GM04504 (cell line): ENCODE measurements around the gene TPMT.

ENCODE experiments used
- DNase-seq: peaks from one replicate; pipeline ENCODE4 v3.0.0-alpha.2; 2012; ENCODE audit warnings: low read depth

The TPMT gene

DNA sequence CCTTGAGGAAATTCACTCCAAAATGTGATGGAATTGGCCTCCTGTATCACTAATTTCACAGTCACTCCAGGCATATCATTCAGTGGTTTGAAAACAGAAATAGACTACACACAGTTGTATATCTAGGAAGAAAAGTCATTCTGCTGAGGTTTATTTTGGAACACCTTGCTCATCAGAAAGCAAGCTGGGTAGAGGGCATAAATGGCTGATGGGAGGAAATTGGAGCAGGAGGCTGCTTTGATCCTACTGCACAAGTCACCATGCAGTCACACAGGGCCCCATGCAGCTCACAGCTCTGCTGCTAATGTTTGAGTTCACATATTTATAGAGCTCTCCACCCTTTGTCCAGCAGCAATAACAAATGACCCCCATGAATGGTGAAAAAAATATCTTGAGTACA is 44.7 kb downstream of the TPMT start:
- DNase-seq, result no peak

- DNase-seq, result no peak
These were observed 47.8 kb downstream of the TPMT start for GRCh38 chr6:18107061-18107460.

DNA sequence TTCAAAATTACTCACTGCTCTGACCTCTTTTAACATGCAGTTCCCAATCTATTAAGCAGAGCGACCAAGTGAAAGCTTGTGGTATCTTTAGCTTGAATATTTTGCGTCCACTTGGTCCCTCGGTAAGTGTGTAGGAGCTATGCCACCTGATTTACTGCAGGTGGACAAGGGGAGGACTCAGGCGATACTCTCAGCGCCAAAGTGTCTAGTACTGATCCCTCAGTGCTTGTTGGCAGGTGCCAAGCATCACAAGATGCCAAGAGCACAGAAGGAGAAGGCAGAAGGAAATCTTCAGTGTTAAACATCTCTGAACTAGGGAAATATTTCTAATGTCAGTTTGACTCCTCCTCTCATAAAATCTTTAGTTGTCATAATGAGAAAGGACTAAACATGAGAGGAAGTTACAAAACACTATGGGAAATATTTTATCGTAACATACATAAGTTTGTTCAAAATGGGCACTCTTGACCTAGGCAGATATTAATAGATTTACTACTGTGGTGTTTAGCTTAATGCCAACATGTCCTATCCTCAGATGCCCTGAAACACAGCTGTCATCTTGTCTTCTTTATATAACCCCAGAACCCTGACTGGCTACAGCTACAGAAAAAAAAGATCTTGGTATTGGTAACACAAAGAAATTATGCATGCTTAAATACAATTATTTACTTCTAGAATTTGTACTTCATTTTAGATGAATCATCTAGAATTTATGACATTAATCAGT is 51.9 kb downstream of the TPMT start:
- DNase-seq, result no peak

DNA sequence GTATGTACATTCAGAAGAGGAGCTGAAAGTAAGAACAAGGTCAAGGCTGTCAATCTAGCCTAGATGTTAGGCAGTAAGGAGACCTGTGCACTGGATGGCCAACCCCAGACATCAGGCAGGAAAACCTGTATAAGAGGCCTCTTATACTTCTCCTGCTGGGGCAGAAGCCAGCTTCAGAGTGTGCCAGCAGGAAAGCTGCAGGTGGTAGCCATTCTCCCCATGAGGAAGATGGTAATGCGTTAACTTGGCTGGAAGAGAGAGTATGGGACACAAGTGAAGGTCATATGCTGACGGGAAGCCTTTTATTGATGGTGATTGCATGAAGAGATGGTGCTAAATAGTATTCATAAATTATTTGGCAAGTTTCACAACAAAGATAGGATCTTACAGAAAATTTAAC is 53.0 kb downstream of the TPMT start:
- no peak for DNase-seq

DNA sequence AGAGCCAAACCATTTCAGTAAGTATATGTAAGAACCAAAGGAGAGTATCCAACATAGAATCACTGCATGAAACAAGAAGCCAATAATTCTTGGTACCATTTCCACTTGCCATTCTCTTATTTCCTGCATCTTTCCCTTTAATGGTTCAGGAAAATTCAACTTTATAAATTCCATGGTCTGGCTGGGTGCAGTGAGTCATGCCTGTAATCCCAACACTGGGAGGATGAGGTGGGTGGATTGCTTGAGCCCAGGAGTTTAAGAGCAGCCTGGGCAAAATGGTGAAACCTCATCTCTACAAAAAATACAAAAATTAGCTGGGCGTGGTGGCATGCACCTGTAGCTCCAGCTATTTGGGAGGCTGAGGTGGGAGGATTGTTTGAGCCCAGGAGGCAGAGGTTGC is 53.6 kb downstream of the TPMT start:
- DNase-seq, result no peak

DNA sequence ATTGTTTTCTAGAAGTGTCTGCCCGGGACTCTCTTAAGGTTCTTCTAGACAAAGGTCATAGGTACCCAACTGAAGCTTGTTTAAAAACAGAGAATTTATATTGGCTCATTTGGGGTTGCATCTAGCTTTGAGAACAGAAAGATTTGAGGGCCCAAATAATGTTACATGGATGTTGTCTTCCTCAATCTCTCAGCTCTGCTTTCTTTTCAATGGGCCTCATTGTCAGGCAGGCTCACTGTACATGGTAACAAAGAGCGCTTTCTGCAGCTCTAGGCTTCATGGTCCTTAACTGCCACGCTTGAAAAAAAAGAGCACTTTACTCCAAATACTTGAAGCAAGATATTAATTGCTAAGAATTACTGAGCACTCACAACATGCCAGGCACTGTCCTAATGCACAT is 54.6 kb downstream of the TPMT start:
- DNase-seq, result no peak

GRCh38 chr6:18099511-18099910 is 55.4 kb downstream of the TPMT start:
- no peak for DNase-seq

- DNase-seq, result no peak
These were observed 58.5 kb downstream of the TPMT start for GRCh38 chr6:18096423-18096822.

GRCh38 chr6:18091382-18091781 is 63.5 kb downstream of the TPMT start:
- DNase-seq, result no peak

DNA sequence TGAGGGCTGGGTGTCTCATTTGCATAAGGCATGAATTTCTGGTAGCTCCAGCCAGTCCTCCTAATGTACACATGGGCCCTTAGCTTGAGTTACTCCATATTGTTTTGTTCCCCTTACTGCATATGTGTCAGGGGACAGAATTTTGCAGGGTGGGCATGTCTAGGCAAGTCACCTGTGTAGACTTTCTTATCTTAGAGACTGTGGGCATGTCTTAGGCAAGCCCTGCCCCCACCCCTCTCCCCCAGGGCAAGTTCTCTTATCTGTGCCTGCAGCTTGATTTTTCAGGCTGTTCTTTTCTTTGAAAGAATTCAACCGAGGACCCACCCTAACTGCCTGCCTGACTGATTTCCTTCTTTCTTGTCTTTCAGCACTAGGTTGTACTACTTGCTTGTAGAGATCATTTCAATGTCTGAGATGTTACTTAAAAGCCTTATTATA is 64.5 kb downstream of the TPMT start:
- DNase-seq, result no peak

GRCh38 chr6:18088419-18089296 is 66.2 kb downstream of the TPMT start:
- DNase-seq, result no peak

DNA sequence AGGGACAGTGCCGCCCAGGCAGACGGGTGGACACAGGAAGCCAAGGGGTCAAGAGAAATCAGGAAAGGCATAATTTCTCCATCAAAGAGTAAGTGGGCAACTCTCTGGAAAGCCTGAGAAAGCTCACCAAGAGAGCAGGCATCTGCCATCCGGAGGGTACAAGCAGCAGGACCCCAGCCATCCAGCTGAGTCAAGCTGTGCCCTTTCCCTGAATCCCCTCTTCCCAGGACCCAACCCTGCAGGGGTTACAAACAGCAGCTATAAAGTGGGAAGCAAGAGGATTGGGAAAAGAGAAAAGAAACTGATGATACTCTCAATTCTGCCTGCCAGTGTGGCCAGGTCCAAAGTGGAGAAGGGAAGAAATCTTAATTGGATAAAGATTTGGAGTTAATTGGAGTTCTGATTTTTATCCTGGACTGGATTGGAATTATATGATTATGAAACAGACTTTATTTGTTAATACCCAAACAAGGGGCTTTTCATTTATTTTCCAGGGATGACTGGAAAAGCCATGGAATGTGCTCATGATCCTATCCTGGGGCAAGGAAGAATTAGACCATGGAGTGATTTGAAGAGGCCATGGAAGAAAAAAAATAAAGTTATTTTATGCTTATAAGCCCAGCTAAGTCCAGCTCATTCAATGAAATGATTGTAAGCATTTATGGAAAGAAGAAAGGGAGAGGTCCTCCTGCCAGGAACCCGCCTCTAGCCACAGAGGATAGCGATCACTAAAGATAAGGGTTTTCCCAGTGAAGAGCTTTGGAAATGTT is 67.3 kb downstream of the TPMT start:
- DNase-seq, result no peak

DNA sequence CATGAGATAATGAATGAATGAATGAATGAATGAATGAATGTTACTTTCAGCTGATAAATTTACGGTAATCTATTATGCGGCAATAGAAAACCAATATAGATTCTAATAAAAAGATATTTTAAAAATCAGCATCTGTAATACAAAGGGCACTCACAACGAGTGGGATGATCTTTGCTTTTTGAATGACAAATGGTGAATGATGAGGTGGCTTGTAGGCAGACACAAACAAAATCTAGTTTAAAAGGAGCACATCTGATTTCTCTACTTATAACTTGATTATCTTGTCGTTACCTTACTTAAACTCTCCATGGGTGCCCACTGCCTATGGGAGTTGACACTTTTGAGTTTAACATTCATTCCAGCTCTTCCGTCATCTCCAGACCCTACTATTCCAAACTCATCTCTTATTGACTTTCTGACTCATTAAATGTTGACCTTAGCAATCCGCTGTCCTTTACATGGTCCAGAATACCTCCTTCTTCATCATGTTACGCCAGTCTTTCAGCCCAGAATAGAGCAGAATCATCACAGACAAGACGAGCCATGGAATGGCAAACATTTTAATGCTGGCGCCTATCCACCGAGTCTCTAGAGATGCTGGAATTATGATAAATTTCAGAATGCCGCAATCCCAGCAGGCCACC is 73.7 kb downstream of the TPMT start:
- no peak for DNase-seq

DNA sequence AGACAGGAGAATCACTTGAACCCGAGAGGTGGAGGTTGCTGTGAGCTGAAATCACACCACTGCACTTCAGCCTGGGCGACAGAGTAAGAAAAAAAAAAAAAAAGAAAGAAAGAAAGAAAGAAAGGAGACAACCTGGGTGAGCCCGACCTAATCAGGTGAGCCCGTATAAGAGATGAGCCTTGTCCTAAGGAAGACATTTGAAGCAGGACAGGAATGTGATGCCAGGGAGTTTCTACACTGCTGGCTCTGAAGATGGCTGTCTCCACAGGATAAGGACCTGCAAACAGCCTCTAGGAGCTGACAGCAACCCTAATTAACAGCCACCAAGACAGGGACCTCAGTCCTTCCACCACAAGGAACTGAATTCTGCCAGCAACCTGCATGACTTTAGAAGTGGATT is 74.3 kb downstream of the TPMT start:
- DNase-seq, result no peak

DNA sequence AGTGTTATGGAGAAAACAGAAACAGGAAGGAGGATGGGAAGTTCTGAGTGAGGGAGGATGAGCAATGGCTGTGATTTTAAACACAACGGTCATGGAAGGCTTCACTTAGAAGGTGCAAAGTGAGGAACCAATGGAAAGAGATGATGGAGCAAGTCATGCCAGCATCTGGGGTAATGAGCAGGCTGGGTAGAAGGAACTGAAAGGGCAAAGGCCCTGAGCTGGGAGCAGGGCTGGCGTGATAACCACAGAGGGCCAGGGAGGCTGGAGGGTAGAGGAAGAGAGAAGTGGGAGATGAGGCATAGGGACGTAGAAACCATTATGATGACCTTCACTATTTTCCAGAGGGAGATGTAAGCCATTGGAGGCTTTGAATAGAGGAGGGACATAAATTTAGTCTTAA is 76.0 kb downstream of the TPMT start:
- DNase-seq, result no peak
